Prostate gland (tissue), 2 donors: Measurements from ENCODE around the gene KCNJ12. TPM values are rescaled to one million over a fixed set of nuclear protein-coding genes. Genes with fewer than 3 reads are reported as not detected.
"Not testable (repeated sequence)": the region's sequence is repeated elsewhere in the genome, so short reads cannot be mapped to it uniquely, and the experiment has no call there.

ENCODE experiments used
- DNase-seq: peaks from one replicate; pipeline ENCODE4 v3.0.0-alpha.2; 2019; ENCODE audit warnings: low spot score
- H3K27ac ChIP-seq, 2 donors: fragments of 200-600 bp; sonication (generic); 2 replicates each; pipeline ENCODE4 v1.5.1; 2017 to 2019
- H3K27me3 ChIP-seq: fragments of 200-600 bp; sonication (generic); replicated peaks from 2 replicates; pipeline ENCODE4 v1.5.1; 2019; ENCODE audit not compliant: insufficient read depth
- H3K36me3 ChIP-seq, 2 donors: fragments of 200-600 bp; sonication (generic); 1 replicate in 1 of 2; 2 replicates in 1 of 2; pipeline versions ENCODE4 v1.5.1 to v1.8.1; 2017 to 2019
- H3K4me1 ChIP-seq: fragments of 200-600 bp; sonication (generic); replicated peaks from 2 replicates; pipeline ENCODE4 v1.5.1; 2019
- H3K4me3 ChIP-seq, 2 donors: fragments of 200-600 bp; sonication (generic); 2 replicates each; pipeline ENCODE4 v1.5.1; 2017 to 2019
- H3K9me3 ChIP-seq: fragments of 200-600 bp; sonication (generic); 2 replicates; pipeline ENCODE4 v1.5.1; 2017
- POLR2A ChIP-seq: fragments of 450-650 bp; IDR thresholded peaks from one replicate; pipeline ENCODE4 v1.6.1; 2016; ENCODE audit warnings: antibody characterized with exemption, mild to moderate bottlenecking
- POLR2AphosphoS5 ChIP-seq: sonication (generic); formaldehyde crosslinking; IDR thresholded peaks from one replicate; pipeline ENCODE4 v1.6.1; 2017; ENCODE audit warnings: antibody characterized with exemption
- WGBS: methylation state at CpG from one replicate; pipeline ENCODE4 v1.1.5; 2018; 5-methylcytosine and 5-hydroxymethylcytosine counted together
- intact Hi-C: fragments of 100-400 bp; cut with DNase I; formaldehyde crosslinking; loops from one replicate; pipeline ENCODE4 v1.14.2; 2022
- total RNA-seq, 2 donors: library from RNA; depleted of rRNA; stranded (reverse); fragments of >200 nt; gene quantifications; one replicate each; pipeline ENCODE4 v1.1.0, GENCODE V29; 2016
- TF ChIP-seq, protein P1 (sequence below), 4 experiments: fragments of 200-600 bp in 2 of 4; fragments of 450-650 bp in 2 of 4; sonication (generic) in 2 of 4; IDR thresholded peaks; 1 replicate in 3 of 4; 2 replicates in 1 of 4; pipeline ENCODE4 v1.5.1; 2016 to 2019; ENCODE audit warnings: antibody characterized with exemption in 4 of 4, mild to moderate bottlenecking in 2 of 4, moderate library complexity in 2 of 4

KCNJ12 gene
- total RNA-seq, 2 donors from 2014 or later: 0.32 to 3.8 TPM

DNA sequence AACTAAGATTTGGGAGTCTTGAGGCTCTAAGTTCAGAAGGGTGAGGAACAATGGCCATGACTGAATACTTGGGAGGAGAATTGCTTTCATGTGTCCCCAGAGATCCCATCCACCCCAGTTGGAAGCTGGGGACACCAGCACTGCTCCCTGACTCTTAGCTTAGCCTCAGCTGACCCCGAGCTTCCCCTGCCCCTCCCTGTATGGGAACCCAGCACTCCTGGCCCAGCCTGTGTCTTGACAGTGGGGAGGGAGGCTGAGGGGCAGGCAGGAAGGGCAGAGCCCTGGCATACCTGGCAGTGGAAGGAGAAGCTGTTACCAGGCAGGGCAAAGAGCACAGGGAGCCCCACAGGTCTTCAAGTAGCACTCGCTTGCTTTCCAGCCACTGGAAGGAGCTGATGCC, 58.8 kb downstream of the KCNJ12 start:
- H3K4me3 ChIP-seq, DNase-seq, intact Hi-C loops, H3K27me3 ChIP-seq, H3K9me3 ChIP-seq, H3K36me3 ChIP-seq, H3K4me1 ChIP-seq, H3K27ac ChIP-seq: not testable (repeated sequence)
- WGBS: 79% methylated on average over 2 of the region's 2 CpGs

DNA sequence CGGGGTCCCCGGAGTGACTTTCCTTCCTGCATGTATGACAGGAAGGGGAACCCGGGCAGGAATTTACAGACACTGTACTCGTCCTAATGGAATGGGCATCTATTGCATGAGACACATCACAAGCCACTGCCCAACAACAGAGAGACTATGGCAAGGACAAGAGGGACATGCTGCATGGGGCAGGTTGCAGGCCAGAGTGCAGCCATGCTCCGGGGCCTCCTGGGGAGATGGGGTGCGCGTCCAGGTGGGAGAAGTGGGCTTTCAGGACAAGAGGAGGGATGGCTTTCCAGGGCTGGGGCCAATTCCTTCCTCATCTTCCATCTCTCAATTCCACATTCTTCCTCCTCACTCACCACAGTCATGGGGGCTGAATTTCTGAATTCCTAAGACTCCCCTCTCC, 60.3 kb downstream of the KCNJ12 start:
- H3K4me3 ChIP-seq, H3K36me3 ChIP-seq, H3K27me3 ChIP-seq, H3K27ac ChIP-seq, H3K9me3 ChIP-seq, H3K4me1 ChIP-seq, intact Hi-C loops, DNase-seq: not testable (repeated sequence)
- 67% methylated on average over 7 of the region's 7 CpGs for WGBS

DNA sequence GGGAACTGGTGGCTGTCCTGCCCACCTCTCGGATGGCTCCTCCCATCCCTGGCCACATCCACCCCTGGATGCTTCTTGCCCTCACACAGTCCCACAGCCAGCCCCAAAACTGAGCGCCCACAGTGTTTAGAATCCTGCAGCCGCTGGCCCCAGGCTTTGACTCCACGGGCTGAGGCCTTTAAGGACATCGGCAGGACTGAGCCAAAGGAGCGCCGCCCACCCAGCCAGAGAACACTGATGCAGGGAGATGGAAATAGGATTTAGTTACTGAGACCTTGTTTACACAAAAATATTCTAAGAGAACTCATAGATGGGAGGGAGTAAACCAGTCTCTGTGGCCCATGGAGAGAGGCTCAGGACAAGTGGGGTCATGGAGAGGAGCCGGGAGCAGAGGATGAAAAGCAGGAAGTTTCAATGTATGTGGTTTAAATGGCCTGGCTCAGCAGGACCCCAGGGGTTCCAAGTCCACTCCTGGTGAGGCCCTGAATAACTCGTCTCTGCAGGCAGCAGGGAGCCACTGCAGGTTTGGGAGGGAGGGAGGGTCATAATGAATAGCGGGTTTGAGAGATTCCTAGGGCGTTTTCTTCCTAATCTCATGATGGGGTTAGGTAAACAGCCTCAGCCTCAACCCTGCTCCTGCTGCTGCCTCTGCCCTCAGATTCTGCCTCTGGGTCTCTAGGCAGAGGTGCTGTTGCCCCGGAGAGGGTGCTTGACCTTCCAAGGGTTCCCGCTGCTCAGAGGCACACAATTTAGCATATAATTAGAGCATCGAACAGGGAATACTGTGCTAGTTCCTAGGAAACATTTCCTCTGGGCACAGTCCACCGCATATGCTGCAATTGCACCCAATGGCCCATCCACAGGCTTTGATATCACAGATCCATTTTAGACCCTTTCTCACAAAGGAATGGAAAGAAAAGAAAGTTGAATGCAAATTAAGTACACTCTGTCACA, 61.0 kb downstream of the KCNJ12 start:
- WGBS: 52% methylated on average over 14 of the region's 15 CpGs
- H3K4me1 ChIP-seq, H3K36me3 ChIP-seq, H3K27me3 ChIP-seq, intact Hi-C loops, H3K27ac ChIP-seq, H3K4me3 ChIP-seq, DNase-seq, H3K9me3 ChIP-seq: not testable (repeated sequence)

DNA sequence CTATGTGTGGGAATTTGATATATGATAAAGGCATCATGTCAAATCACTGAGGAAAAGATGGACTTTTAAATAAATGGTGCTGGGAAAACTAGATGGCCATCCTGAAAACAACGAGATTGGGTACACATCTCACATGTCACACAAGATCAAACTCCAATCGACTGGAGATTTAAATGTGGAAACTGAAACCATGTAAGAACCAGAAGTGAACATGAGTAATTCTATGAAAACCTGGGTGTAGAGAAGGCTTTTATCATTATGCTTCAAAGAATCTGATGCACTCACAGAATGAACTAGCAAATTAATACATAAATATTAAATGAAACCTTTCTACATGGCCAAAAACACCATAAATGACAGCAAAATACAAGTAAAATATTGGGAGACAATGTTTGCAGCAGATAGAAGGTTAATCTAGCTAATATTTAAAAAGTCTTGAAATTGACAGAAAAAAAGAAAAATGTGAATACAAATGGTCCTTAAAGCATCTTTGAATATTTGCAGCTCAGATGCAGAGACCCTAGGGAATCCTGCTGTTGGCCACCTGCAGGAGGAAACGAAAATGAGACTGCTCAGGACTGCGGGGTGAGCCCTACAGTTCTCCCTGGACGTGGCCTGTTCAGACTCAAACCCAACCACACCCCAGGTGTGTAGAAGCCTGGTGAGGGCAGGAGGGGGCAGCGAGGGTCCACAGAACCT, 62.3 kb downstream of the KCNJ12 start:
- H3K4me1 ChIP-seq, H3K36me3 ChIP-seq, H3K27ac ChIP-seq, H3K27me3 ChIP-seq, H3K4me3 ChIP-seq, intact Hi-C loops, H3K9me3 ChIP-seq, DNase-seq: not testable (repeated sequence)
- whole genome bisulfite sequencing: 71% methylated on average over 2 of the region's 6 CpGs

DNA sequence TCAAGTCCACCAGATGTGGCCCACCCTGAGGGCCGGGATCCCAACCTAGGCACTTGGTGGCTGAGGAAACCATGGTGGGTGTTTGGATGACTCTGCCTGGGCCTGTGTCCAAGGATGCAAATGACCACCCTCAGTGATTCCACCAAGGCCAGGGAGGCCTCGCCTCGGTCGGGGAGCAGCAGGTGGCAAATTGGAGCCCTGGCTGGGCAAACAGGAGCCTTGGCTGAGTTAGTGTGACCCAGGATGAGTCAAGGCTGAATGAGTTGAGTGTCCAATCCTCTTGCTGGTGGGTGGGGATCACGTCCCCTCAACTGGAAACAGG, 62.8 kb downstream of the KCNJ12 start:
- H3K36me3 ChIP-seq, H3K4me3 ChIP-seq, H3K4me1 ChIP-seq: not testable (repeated sequence)

DNA sequence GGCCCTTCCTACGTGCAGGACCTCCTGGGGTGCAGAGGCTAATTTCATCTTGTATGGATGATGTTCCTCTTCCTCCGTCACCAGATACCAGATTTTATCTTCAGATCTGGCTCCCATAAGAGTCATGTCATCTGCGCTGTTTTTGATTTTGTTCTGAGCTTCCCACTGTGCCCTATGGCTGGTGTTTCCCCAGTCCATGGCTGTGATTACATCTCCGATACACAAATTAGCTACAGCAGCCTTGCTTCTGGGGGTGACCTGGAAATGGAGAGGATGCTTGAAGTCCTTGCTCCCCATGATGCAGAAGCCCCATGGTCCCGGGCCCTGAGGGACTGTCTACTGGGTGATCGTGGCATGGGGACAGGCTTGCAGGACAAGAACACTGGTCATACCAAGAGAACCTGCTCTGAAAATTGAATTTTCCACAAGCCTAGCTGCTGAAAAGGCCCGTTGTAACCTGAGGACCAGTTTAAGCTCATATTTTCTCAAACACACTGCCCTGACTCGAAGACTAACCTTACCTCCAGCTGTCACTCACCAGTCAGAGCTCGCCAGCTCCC, 69.0 kb downstream of the KCNJ12 start:
- Histone ChIP-seq H3K36me3 (no peaks in the 10 kb centered on the region), H3K27me3 (no peaks in the 10 kb centered on the region), H3K9me3 (no peaks in the 10 kb centered on the region), H3K4me1 (no peaks in the 10 kb centered on the region), H3K27ac (no peak overlapping the region), H3K4me3 (no peak overlapping the region)
- DNase-seq: no peak
- TF ChIP-seq POLR2A (no peak), POLR2AphosphoS5 (no peak)
- intact Hi-C loops: no loop called here
- WGBS: 65% methylated on average over 9 of the region's 9 CpGs

More for the DNA sequence above, 62.8 kb downstream of the KCNJ12 start:
- H3K27me3 ChIP-seq, H3K9me3 ChIP-seq, intact Hi-C loops, H3K27ac ChIP-seq, DNase-seq: not testable (repeated sequence)
- 96% methylated on average over 3 of the region's 5 CpGs for WGBS

DNA sequence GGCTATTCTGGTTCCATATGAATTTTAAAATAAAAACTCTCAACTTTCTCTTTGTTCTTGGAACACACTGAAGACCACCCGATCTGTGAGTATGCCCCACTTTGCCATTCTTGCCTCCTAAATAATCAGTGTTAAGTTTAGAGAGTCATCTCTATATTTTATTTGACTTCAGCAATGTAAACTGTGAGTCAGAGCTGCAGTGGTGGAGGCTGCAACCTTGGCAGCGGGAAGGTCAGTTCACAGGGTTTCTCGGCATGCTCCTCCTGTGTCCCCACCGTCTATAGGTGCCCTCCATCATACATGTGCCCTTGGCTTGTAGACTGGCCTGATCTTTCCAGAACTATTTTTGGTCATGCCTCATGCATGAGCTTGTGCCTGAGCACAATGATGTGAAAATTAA, 71.4 kb downstream of the KCNJ12 start:
- H3K36me3 ChIP-seq, H3K4me3 ChIP-seq, H3K27me3 ChIP-seq, intact Hi-C loops, H3K4me1 ChIP-seq, H3K27ac ChIP-seq, H3K9me3 ChIP-seq, DNase-seq: not testable (repeated sequence)
- 85% methylated on average over 4 of the region's 4 CpGs for WGBS

DNA sequence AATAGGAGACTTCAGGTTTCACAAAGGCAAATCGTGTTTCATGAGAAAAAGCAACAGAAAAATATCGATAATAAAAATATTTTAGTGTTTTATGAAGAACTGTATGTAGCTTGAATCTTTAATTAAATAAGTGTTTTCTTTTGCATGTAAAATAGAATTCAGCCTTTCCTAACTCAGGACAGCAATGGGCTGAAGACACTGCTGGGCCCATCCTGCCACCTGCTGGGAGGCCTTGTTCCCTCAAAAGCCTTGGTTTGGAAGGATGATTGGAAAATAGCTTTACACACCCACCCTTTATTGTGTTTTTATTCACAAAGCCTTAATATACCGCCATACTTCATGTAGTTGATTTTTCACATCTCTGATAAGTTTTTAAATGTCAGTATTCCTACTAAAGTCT, 73.7 kb downstream of the KCNJ12 start:
- H3K4me1 ChIP-seq, intact Hi-C loops, H3K27ac ChIP-seq, H3K36me3 ChIP-seq, H3K9me3 ChIP-seq, H3K4me3 ChIP-seq, DNase-seq, H3K27me3 ChIP-seq: not testable (repeated sequence)
- WGBS: 52% methylated on average over 3 of the region's 3 CpGs
- TF ChIP-seq, protein P1, sequence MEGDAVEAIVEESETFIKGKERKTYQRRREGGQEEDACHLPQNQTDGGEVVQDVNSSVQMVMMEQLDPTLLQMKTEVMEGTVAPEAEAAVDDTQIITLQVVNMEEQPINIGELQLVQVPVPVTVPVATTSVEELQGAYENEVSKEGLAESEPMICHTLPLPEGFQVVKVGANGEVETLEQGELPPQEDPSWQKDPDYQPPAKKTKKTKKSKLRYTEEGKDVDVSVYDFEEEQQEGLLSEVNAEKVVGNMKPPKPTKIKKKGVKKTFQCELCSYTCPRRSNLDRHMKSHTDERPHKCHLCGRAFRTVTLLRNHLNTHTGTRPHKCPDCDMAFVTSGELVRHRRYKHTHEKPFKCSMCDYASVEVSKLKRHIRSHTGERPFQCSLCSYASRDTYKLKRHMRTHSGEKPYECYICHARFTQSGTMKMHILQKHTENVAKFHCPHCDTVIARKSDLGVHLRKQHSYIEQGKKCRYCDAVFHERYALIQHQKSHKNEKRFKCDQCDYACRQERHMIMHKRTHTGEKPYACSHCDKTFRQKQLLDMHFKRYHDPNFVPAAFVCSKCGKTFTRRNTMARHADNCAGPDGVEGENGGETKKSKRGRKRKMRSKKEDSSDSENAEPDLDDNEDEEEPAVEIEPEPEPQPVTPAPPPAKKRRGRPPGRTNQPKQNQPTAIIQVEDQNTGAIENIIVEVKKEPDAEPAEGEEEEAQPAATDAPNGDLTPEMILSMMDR (IDR thresholded peaks at IDR 0.05): peak in 2 of 4 experiments; percentile 16 to 17
